ENCODE results near the gene IGF1.

IGF1 gene

DNA sequence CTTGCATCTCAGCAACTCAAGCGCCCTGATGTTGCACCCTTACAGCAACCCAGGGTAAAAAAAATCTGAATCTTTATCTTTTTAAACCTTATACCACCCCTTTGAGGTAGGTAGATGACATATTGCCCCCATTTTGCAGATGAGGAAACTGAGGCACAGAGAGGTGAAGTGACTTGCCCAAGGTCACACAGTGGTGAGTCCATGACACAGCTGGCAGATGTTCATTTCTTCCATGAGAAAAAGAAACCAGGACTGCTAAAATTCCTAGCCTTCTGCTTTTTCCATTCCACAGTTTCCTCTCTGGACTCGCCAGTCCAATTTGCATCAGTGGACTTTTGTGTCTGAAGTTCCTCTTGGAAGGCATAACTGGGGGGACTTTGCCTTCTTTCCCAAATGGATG lies 79.3 kb downstream of the IGF1 start:
- no CpG with 5 or more reads among the region's 2 CpGs for WGBS (ENCODE audit: extremely low coverage, insufficient coverage, low lambda C conversion rate)
- no peak overlapping the region for H2AK5ac ChIP-seq (ENCODE audit: low read length)
- no peak overlapping the region for H3K27ac ChIP-seq (ENCODE audit: low read depth, low read length)
- no peak overlapping the region for H4K8ac ChIP-seq (ENCODE audit: low read depth, low read length)
- no peaks in the 10 kb centered on the region for H3K36me3 ChIP-seq (ENCODE audit: control insufficient read depth, insufficient read depth, low read length)
- no peak overlapping the region for H3K4ac ChIP-seq (ENCODE audit: low read depth, low read length)
- no peaks in the 10 kb centered on the region for H3K27me3 ChIP-seq (ENCODE audit: insufficient read depth, low read length, poor library complexity)
- DNase-seq, result no peak
- no peak overlapping the region for H3K18ac ChIP-seq (ENCODE audit: low read length)
- H3K23ac ChIP-seq (ENCODE audit: low read length), result no peak overlapping the region
- no peaks in the 10 kb centered on the region for H3K79me2 ChIP-seq (ENCODE audit: control insufficient read depth, insufficient read depth, low read length)
- H3K4me1 ChIP-seq (ENCODE audit: control insufficient read depth, low read depth, low read length), result no peaks in the 10 kb centered on the region
- H3K79me1 ChIP-seq (ENCODE audit: low read length), result no peaks in the 10 kb centered on the region
- no peak overlapping the region for H3K9ac ChIP-seq (ENCODE audit: low read length)
- H3K56ac ChIP-seq (ENCODE audit: low read length), result no peak overlapping the region
- no peak overlapping the region for H4K5ac ChIP-seq (ENCODE audit: low read length)
- H3K4me3 ChIP-seq (ENCODE audit: low read length), result no peak overlapping the region
- H3K4me2 ChIP-seq (ENCODE audit: low read length), result no peak overlapping the region
- H2BK15ac ChIP-seq (replicated peaks; ENCODE audit: low read depth), result no peak overlapping the region
- no peak overlapping the region for H2BK120ac ChIP-seq (ENCODE audit: low read depth, low read length)
- H2BK5ac ChIP-seq (ENCODE audit: low read length), result no peak overlapping the region

DNA sequence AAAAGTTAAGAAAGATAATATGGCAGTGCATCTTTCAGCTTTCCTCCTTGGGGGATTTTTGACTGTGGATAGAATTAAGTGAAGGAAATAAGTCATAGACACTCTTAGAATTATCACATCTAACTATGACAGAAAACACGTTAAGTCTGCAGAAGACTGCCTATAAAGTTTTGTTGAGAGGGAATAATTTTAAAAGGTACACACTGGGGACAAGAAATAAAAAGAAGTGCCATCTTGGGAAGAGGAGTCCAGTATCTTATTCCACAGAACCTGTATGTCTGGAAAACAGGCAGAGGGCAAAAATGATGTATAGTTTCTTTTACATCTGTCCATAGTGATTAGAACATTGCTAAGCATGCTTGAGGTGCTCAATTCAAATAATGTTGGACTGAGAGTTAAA lies 80.7 kb downstream of the IGF1 start:
- no peak overlapping the region for H3K23ac ChIP-seq (ENCODE audit: low read length)
- H3K79me1 ChIP-seq (ENCODE audit: low read length), result no peaks in the 10 kb centered on the region
- H3K9ac ChIP-seq (ENCODE audit: low read length), result no peak overlapping the region
- H4K5ac ChIP-seq (ENCODE audit: low read length), result no peak overlapping the region
- H2BK5ac ChIP-seq (ENCODE audit: low read length), result no peak overlapping the region
- no peak overlapping the region for H3K4me2 ChIP-seq (ENCODE audit: low read length)
- DNase-seq, result no peak
- no peaks in the 10 kb centered on the region for H3K79me2 ChIP-seq (ENCODE audit: control insufficient read depth, insufficient read depth, low read length)
- H3K27me3 ChIP-seq (ENCODE audit: insufficient read depth, low read length, poor library complexity), result no peaks in the 10 kb centered on the region
- H4K8ac ChIP-seq (ENCODE audit: low read depth, low read length), result no peak overlapping the region
- H3K27ac ChIP-seq (ENCODE audit: low read depth, low read length), result no peak overlapping the region
- H3K4ac ChIP-seq (ENCODE audit: low read depth, low read length), result no peak overlapping the region
- no peak overlapping the region for H2BK120ac ChIP-seq (ENCODE audit: low read depth, low read length)
- no peak overlapping the region for H2AK5ac ChIP-seq (ENCODE audit: low read length)
- H3K4me1 ChIP-seq (ENCODE audit: control insufficient read depth, low read depth, low read length), result no peaks in the 10 kb centered on the region
- no peaks in the 10 kb centered on the region for H3K36me3 ChIP-seq (ENCODE audit: control insufficient read depth, insufficient read depth, low read length)
- WGBS (ENCODE audit: extremely low coverage, insufficient coverage, low lambda C conversion rate), result no CpG with 5 or more reads among the region's 1 CpG
- H3K4me3 ChIP-seq (ENCODE audit: low read length), result no peak overlapping the region
- no peak overlapping the region for H3K56ac ChIP-seq (ENCODE audit: low read length)
- no peak overlapping the region for H3K18ac ChIP-seq (ENCODE audit: low read length)
- H2BK15ac ChIP-seq (replicated peaks; ENCODE audit: low read depth), result no peak overlapping the region

DNA sequence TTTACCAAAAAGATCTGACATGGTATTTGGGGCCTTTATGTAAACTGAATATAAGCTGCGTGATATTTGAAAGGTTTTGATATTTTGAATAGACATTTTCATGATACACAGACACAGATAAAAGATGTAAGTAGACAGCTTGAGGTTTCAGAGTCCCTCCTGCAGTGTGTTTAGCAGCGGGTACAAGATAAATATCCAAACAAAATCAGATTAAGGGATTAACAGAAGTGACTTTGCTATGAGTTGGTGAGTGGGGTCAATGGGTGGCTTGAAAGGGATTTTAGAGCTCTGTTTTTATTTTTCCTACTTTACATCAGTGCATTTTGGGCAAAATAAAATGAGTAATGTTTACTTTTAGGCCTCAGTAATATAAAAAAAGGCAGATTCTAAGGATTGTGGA lies 84.1 kb downstream of the IGF1 start:
- H3K56ac ChIP-seq (ENCODE audit: low read length), result no peak overlapping the region
- no peak for DNase-seq
- H3K36me3 ChIP-seq (ENCODE audit: control insufficient read depth, insufficient read depth, low read length), result no peaks in the 10 kb centered on the region
- no peak overlapping the region for H2BK5ac ChIP-seq (ENCODE audit: low read length)
- no CpG with 5 or more reads among the region's 2 CpGs for WGBS (ENCODE audit: extremely low coverage, insufficient coverage, low lambda C conversion rate)
- H3K4ac ChIP-seq (ENCODE audit: low read depth, low read length), result no peak overlapping the region
- no peaks in the 10 kb centered on the region for H3K27me3 ChIP-seq (ENCODE audit: insufficient read depth, low read length, poor library complexity)
- H3K18ac ChIP-seq (ENCODE audit: low read length), result no peak overlapping the region
- no peak overlapping the region for H4K5ac ChIP-seq (ENCODE audit: low read length)
- H3K4me3 ChIP-seq (ENCODE audit: low read length), result no peak overlapping the region
- no peak overlapping the region for H2AK5ac ChIP-seq (ENCODE audit: low read length)
- H3K4me2 ChIP-seq (ENCODE audit: low read length), result no peak overlapping the region
- H3K79me2 ChIP-seq (ENCODE audit: control insufficient read depth, insufficient read depth, low read length), result no peaks in the 10 kb centered on the region
- no peak overlapping the region for H2BK15ac ChIP-seq (replicated peaks; ENCODE audit: low read depth)
- no peak overlapping the region for H3K23ac ChIP-seq (ENCODE audit: low read length)
- no peak overlapping the region for H3K9ac ChIP-seq (ENCODE audit: low read length)
- no peak overlapping the region for H4K8ac ChIP-seq (ENCODE audit: low read depth, low read length)
- no peaks in the 10 kb centered on the region for H3K4me1 ChIP-seq (ENCODE audit: control insufficient read depth, low read depth, low read length)
- H3K79me1 ChIP-seq (ENCODE audit: low read length), result no peaks in the 10 kb centered on the region
- no peak overlapping the region for H2BK120ac ChIP-seq (ENCODE audit: low read depth, low read length)
- H3K27ac ChIP-seq (ENCODE audit: low read depth, low read length), result no peak overlapping the region

DNA sequence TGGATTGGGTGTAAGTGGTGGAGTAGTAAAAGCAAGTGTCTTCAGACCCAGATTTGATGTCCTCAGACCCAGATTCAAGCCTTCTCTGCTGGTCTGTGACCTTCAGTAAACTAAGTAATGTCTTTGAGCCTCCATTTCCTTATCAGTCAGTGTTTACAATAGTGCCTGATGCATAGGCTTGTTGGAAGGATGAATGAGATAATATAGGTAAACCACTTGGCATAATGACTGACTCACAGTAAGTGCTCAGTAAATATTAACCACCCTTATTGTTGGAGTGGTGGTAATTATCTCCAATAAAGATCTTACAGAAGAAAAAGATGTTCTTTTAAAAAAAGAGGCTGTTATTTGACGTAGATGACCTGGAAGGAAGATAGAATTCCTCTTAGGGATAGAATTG lies 86.2 kb downstream of the IGF1 start:
- Histone ChIP-seq H3K4me1 (ENCODE audit: control insufficient read depth, low read depth, low read length) (no peaks in the 10 kb centered on the region), H3K79me2 (ENCODE audit: control insufficient read depth, insufficient read depth, low read length) (no peaks in the 10 kb centered on the region), H3K36me3 (ENCODE audit: control insufficient read depth, insufficient read depth, low read length) (no peaks in the 10 kb centered on the region), H3K27me3 (ENCODE audit: insufficient read depth, low read length, poor library complexity) (no peaks in the 10 kb centered on the region), H3K4ac (ENCODE audit: low read depth, low read length) (no peak overlapping the region), H2AK5ac (ENCODE audit: low read length) (no peak overlapping the region), H3K4me3 (ENCODE audit: low read length) (no peak overlapping the region), H2BK5ac (ENCODE audit: low read length) (no peak overlapping the region), H3K9ac (ENCODE audit: low read length) (no peak overlapping the region), H3K79me1 (ENCODE audit: low read length) (no peaks in the 10 kb centered on the region), H3K27ac (ENCODE audit: low read depth, low read length) (no peak overlapping the region), H2BK120ac (ENCODE audit: low read depth, low read length) (no peak overlapping the region), H4K5ac (ENCODE audit: low read length) (no peak overlapping the region), H3K18ac (ENCODE audit: low read length) (no peak overlapping the region), H3K23ac (ENCODE audit: low read length) (no peak overlapping the region), H3K56ac (ENCODE audit: low read length) (no peak overlapping the region), H4K8ac (ENCODE audit: low read depth, low read length) (no peak overlapping the region), H2BK15ac (replicated peaks; ENCODE audit: low read depth) (no peak overlapping the region), H3K4me2 (ENCODE audit: low read length) (no peak overlapping the region)
- WGBS (ENCODE audit: extremely low coverage, insufficient coverage, low lambda C conversion rate), result no CpG with 5 or more reads among the region's 1 CpG
- no peak for DNase-seq

DNA sequence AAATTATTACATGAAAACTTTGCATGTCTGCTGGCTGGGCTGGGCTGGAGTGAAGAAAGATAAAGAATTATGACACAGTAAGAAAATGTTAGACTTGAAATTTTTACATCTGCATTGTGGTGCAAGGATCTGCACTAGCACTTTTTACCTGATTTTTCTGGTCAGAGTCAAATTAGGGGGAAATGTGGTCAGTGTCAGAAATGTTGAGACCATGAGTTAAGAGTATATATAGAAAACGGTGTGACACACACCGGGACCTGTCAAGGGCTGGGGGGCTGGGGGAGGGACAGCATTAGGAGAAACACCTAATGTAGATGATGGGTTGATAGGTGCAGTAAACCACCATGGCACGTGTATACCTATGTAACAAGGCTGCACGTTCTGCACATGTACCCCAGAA lies 90.3 kb downstream of the IGF1 start:
- H2BK5ac ChIP-seq (ENCODE audit: low read length), result no peak overlapping the region
- H3K36me3 ChIP-seq (ENCODE audit: control insufficient read depth, insufficient read depth, low read length), result no peaks in the 10 kb centered on the region
- no peak overlapping the region for H4K8ac ChIP-seq (ENCODE audit: low read depth, low read length)
- no peak overlapping the region for H3K18ac ChIP-seq (ENCODE audit: low read length)
- H4K5ac ChIP-seq (ENCODE audit: low read length), result no peak overlapping the region
- no peak overlapping the region for H2AK5ac ChIP-seq (ENCODE audit: low read length)
- no peak overlapping the region for H3K4me2 ChIP-seq (ENCODE audit: low read length)
- no peak overlapping the region for H3K27ac ChIP-seq (ENCODE audit: low read depth, low read length)
- H3K27me3 ChIP-seq (ENCODE audit: insufficient read depth, low read length, poor library complexity), result no peaks in the 10 kb centered on the region
- H3K4ac ChIP-seq (ENCODE audit: low read depth, low read length), result no peak overlapping the region
- no peak overlapping the region for H3K23ac ChIP-seq (ENCODE audit: low read length)
- no peak overlapping the region for H3K4me3 ChIP-seq (ENCODE audit: low read length)
- H3K79me2 ChIP-seq (ENCODE audit: control insufficient read depth, insufficient read depth, low read length), result no peaks in the 10 kb centered on the region
- no peak for DNase-seq
- H2BK15ac ChIP-seq (replicated peaks; ENCODE audit: low read depth), result no peak overlapping the region
- H2BK120ac ChIP-seq (ENCODE audit: low read depth, low read length), result no peak overlapping the region
- no peaks in the 10 kb centered on the region for H3K4me1 ChIP-seq (ENCODE audit: control insufficient read depth, low read depth, low read length)
- WGBS (ENCODE audit: extremely low coverage, insufficient coverage, low lambda C conversion rate), result no CpG with 5 or more reads among the region's 4 CpGs
- H3K9ac ChIP-seq (ENCODE audit: low read length), result no peak overlapping the region
- no peaks in the 10 kb centered on the region for H3K79me1 ChIP-seq (ENCODE audit: low read length)
- H3K56ac ChIP-seq (ENCODE audit: low read length), result no peak overlapping the region

DNA sequence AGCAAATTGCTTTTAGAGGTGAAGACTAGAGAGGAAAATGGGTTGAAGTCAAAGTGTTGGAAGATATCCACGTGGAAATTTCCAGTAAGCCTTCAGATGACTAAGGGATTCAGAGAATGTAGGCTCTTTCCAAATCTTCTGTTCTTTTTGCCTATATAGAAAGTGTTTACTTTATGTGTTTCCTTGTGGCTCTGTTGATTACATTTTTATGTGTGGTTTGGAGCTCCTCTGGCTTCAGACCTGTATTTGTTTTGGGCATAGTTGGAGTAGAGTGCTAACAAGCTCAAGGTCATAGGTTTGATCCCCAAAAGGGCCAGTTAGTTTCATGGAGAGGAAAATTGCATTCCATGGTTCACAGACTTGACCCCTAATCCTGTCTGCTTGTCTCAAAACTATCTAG lies 91.9 kb downstream of the IGF1 start:
- Histone ChIP-seq H2BK5ac (ENCODE audit: low read length) (no peak overlapping the region), H3K23ac (ENCODE audit: low read length) (no peak overlapping the region), H3K27me3 (ENCODE audit: insufficient read depth, low read length, poor library complexity) (no peaks in the 10 kb centered on the region), H3K79me1 (ENCODE audit: low read length) (no peaks in the 10 kb centered on the region), H4K8ac (ENCODE audit: low read depth, low read length) (no peak overlapping the region), H3K4me3 (ENCODE audit: low read length) (no peak overlapping the region), H3K36me3 (ENCODE audit: control insufficient read depth, insufficient read depth, low read length) (no peaks in the 10 kb centered on the region), H3K4me2 (ENCODE audit: low read length) (no peak overlapping the region), H2BK15ac (replicated peaks; ENCODE audit: low read depth) (no peak overlapping the region), H2BK120ac (ENCODE audit: low read depth, low read length) (no peak overlapping the region), H4K5ac (ENCODE audit: low read length) (no peak overlapping the region), H2AK5ac (ENCODE audit: low read length) (no peak overlapping the region), H3K79me2 (ENCODE audit: control insufficient read depth, insufficient read depth, low read length) (no peaks in the 10 kb centered on the region), H3K27ac (ENCODE audit: low read depth, low read length) (no peak overlapping the region), H3K9ac (ENCODE audit: low read length) (no peak overlapping the region), H3K4ac (ENCODE audit: low read depth, low read length) (no peak overlapping the region), H3K56ac (ENCODE audit: low read length) (no peak overlapping the region), H3K4me1 (ENCODE audit: control insufficient read depth, low read depth, low read length) (no peaks in the 10 kb centered on the region), H3K18ac (ENCODE audit: low read length) (no peak overlapping the region)
- no peak for DNase-seq
- WGBS (ENCODE audit: extremely low coverage, insufficient coverage, low lambda C conversion rate), result no CpG with 5 or more reads among the region's 1 CpG
